Liver (tissue), 9 donors: Measurements from ENCODE around the gene B2M. TPM values are rescaled to one million over a fixed set of nuclear protein-coding genes. Genes with fewer than 3 reads are reported as not detected.
A peak's percentile ranks its signal among the peaks of the same experiment; 100 is the strongest.
"Not testable (repeated sequence)": the region's sequence is repeated elsewhere in the genome, so short reads cannot be mapped to it uniquely, and the experiment has no call there.

Experiments used
- DNase-seq: peaks from one replicate; pipeline ENCODE4 v3.0.0-alpha.2; 2017; ENCODE audit warnings: low spot score
- H3K27ac ChIP-seq, 2 donors: one replicate each; pipeline ENCODE4 v1.7.0; 2013; ENCODE audit warnings: inconsistent platforms in 2 of 2, low read length in 2 of 2, control low read depth in 1 of 2, low read depth in 1 of 2, mild to moderate bottlenecking in 1 of 2
- H3K27me3 ChIP-seq, 4 donors: one replicate each; pipeline versions ENCODE4 v1.6.1 to v1.7.0; 2013; ENCODE audit warnings: low read length in 3 of 4, inconsistent platforms in 1 of 4, mild to moderate bottlenecking in 1 of 4, moderate library complexity in 1 of 4; ENCODE audit not compliant: control insufficient read depth in 4 of 4, insufficient read depth in 4 of 4
- H3K36me3 ChIP-seq, 4 donors: one replicate each; pipeline versions ENCODE4 v1.6.1 to v1.7.0; 2013; ENCODE audit warnings: low read length in 3 of 4, mild to moderate bottlenecking in 3 of 4, low read depth in 1 of 4, moderate library complexity in 1 of 4; ENCODE audit not compliant: control insufficient read depth in 4 of 4, insufficient read depth in 3 of 4
- H3K4me1 ChIP-seq, 4 donors: one replicate each; pipeline versions ENCODE4 v1.6.1 to v1.7.0; 2013; ENCODE audit warnings: low read length in 3 of 4, mild to moderate bottlenecking in 3 of 4, moderate library complexity in 1 of 4; ENCODE audit not compliant: control insufficient read depth in 4 of 4, insufficient read depth in 4 of 4
- H3K4me3 ChIP-seq, 3 donors: one replicate each; pipeline versions ENCODE4 v1.6.1 to v1.7.0; 2013; ENCODE audit warnings: low read length in 3 of 3, control low read depth in 1 of 3, low read depth in 1 of 3, mild to moderate bottlenecking in 1 of 3
- H3K9ac ChIP-seq, 2 donors: one replicate each; pipeline ENCODE4 v1.7.0; 2013; ENCODE audit warnings: low read length in 2 of 2, mild to moderate bottlenecking in 2 of 2, moderate library complexity in 2 of 2, control low read depth in 1 of 2, low read depth in 1 of 2
- H3K9me3 ChIP-seq, 4 donors: one replicate each; pipeline versions ENCODE4 v1.6.1 to v1.7.0; 2013; ENCODE audit warnings: low read length in 3 of 4; ENCODE audit not compliant: control insufficient read depth in 4 of 4
- CTCF ChIP-seq: fragments of 150-350 bp; IDR thresholded peaks from 2 replicates; pipeline ENCODE4 v1.5.1; 2017; ENCODE audit warnings: improper control_type of control experiment, low read depth, low read length; ENCODE audit not compliant: missing input control
- FOXA1 ChIP-seq: IDR thresholded peaks from 2 replicates; pipeline ENCODE4 v1.6.1; 2016; ENCODE audit warnings: antibody characterized with exemption
- FOXA2 ChIP-seq: IDR thresholded peaks from 2 replicates; pipeline ENCODE4 v1.6.1; 2016; ENCODE audit warnings: antibody characterized with exemption
- GABPA ChIP-seq, 2 donors: IDR thresholded peaks in 1 of 2; conservative IDR thresholded peaks in 1 of 2; 2 replicates each; pipeline ENCODE4 v1.6.1; 2016; ENCODE audit warnings: antibody characterized with exemption in 2 of 2, mild to moderate bottlenecking in 1 of 2, moderate library complexity in 1 of 2
- HNF4A ChIP-seq, 2 donors: conservative IDR thresholded peaks; 2 replicates each; pipeline ENCODE4 v1.6.1; 2016; ENCODE audit warnings: antibody characterized with exemption in 2 of 2, mild to moderate bottlenecking in 2 of 2
- HNF4G ChIP-seq: IDR thresholded peaks from 2 replicates; pipeline ENCODE4 v1.6.1; 2016; ENCODE audit warnings: antibody characterized with exemption
- JUND ChIP-seq, 2 donors: IDR thresholded peaks; 2 replicates each; pipeline ENCODE4 v1.6.1; 2016; ENCODE audit warnings: antibody characterized with exemption in 2 of 2
- MAX ChIP-seq: IDR thresholded peaks from 2 replicates; pipeline ENCODE4 v1.6.1; 2016; ENCODE audit warnings: antibody characterized with exemption
- NR2F2 ChIP-seq: IDR thresholded peaks from 2 replicates; pipeline ENCODE4 v1.6.1; 2016; ENCODE audit warnings: antibody characterized with exemption
- REST ChIP-seq: IDR thresholded peaks from 2 replicates; pipeline ENCODE4 v1.6.1; 2016; ENCODE audit warnings: antibody characterized with exemption, mild to moderate bottlenecking
- RXRA ChIP-seq, 2 donors: IDR thresholded peaks; 2 replicates each; pipeline ENCODE4 v1.6.1; 2017 to 2018; ENCODE audit warnings: antibody characterized with exemption in 2 of 2, mild to moderate bottlenecking in 1 of 2
- SP1 ChIP-seq: IDR thresholded peaks from 2 replicates; pipeline ENCODE4 v1.6.1; 2018; ENCODE audit warnings: antibody characterized with exemption, mild to moderate bottlenecking
- TAF1 ChIP-seq: conservative IDR thresholded peaks from 2 replicates; pipeline ENCODE4 v1.6.1; 2016; ENCODE audit warnings: antibody characterized with exemption, mild to moderate bottlenecking
- YY1 ChIP-seq: IDR thresholded peaks from 2 replicates; pipeline ENCODE4 v1.6.1; 2016; ENCODE audit warnings: antibody characterized with exemption, mild to moderate bottlenecking
- ZBTB33 ChIP-seq: IDR thresholded peaks from 2 replicates; pipeline ENCODE4 v1.6.1; 2016; ENCODE audit warnings: antibody characterized with exemption
- WGBS: extraction: QIAGEN DNeasy Blood & Tissue Kit; methylation state at CpG from one replicate; pipeline ENCODE4 v1.1.7; 2013; 5-methylcytosine and 5-hydroxymethylcytosine counted together
- polyA plus RNA-seq, 2 donors: library from polyadenylated mRNA; stranded (reverse) in 1 of 2; unstranded in 1 of 2; fragments of 200-250 nt in 1 of 2; fragments of >200 nt in 1 of 2; fragmentation: Nextera tagmentation in 1 of 2; extraction: Ambion mirVana in 1 of 2; gene quantifications; one replicate each; pipeline versions ENCODE4 v1.2.1 to v1.2.3, GENCODE V29; 2013 to 2015
- total RNA-seq, 2 donors: library from RNA; depleted of rRNA; stranded (reverse); fragments of >200 nt; gene quantifications; one replicate each; pipeline ENCODE4 v1.2.3, GENCODE V29; 2014
- donor health status: healthy.
- donor health status: healthy.
- donor health status: healthy.
- donor health status: healthy.
- donor health status: healthy.

The B2M gene
- total and polyA plus RNA-seq, 4 donors, result 1,388 to 3,787 (median 2,950) TPM

GRCh38 chr15:44718927-44719292, 7.6 kb downstream of the B2M start:
- no peak for DNase-seq
- H3K4me3 ChIP-seq, result no peak overlapping the region
- no peaks in the 10 kb centered on the region for H3K27me3 ChIP-seq
- 92% methylated on average over 8 of the region's 8 CpGs for WGBS
- H3K9ac ChIP-seq, result no peak overlapping the region
- H3K4me1 ChIP-seq, result peaks cover 1 to 11% (median 4%) of the 10 kb centered on the region in 4 donors
- no peaks in the 10 kb centered on the region for H3K9me3 ChIP-seq
- peaks cover 11 to 43% (median 40%) of the 10 kb centered on the region in 4 donors for H3K36me3 ChIP-seq
- TF ChIP-seq MAX (no peak), RXRA (IDR thresholded peaks at IDR 0.05) (no peak), FOXA2 (no peak), CTCF (no peak), GABPA (IDR thresholded peaks at IDR 0.05 in 1 of 2, conservative IDR thresholded peaks at IDR 0.05 in 1 of 2) (no peak), TAF1 (no peak), YY1 (no peak)
- H3K27ac ChIP-seq, result no peak overlapping the region

- TF ChIP-seq REST, result no peak
- no peak for TF ChIP-seq RXRA (IDR thresholded peaks at IDR 0.05)
- no peak for TF ChIP-seq SP1
- TF ChIP-seq CTCF, result no peak
- no peak for TF ChIP-seq JUND (IDR thresholded peaks at IDR 0.05)
- no peak for TF ChIP-seq ZBTB33
- TF ChIP-seq HNF4G, result no peak
- TF ChIP-seq TAF1, result no peak
- TF ChIP-seq FOXA2, result no peak
- no peak for TF ChIP-seq NR2F2
- TF ChIP-seq YY1, result no peak
- TF ChIP-seq GABPA (IDR thresholded peaks at IDR 0.05 in 1 of 2, conservative IDR thresholded peaks at IDR 0.05 in 1 of 2), result no peak
- TF ChIP-seq FOXA1, result no peak
- no peak for TF ChIP-seq HNF4A (conservative IDR thresholded peaks at IDR 0.05)
- Histone ChIP-seq H3K4me3 (no peak overlapping the region), H3K27ac (peak overlapping the region in 1 of 2 donors; percentile 11), H3K27me3 (no peaks in the 10 kb centered on the region), H3K4me1 (peaks cover 0 to 11% (median 3%) of the 10 kb centered on the region in 4 donors), H3K36me3 (peaks cover 11 to 43% (median 40%) of the 10 kb centered on the region in 4 donors), H3K9me3 (no peaks in the 10 kb centered on the region), H3K9ac (no peak overlapping the region)
- WGBS, result 74% methylated on average over 4 of the region's 4 CpGs
- no peak for DNase-seq
Measured at GRCh38 chr15:44719293-44719999, 8.1 kb downstream of the B2M start.

- WGBS, result 83% methylated on average over 8 of the region's 8 CpGs
- not testable (repeated sequence) for H3K4me3 ChIP-seq, DNase-seq, H3K4me1 ChIP-seq, H3K27ac ChIP-seq, H3K9me3 ChIP-seq, H3K27me3 ChIP-seq, H3K9ac ChIP-seq
- peaks cover 11 to 42% (median 40%) of the 10 kb centered on the region in 4 donors for H3K36me3 ChIP-seq
Measured at GRCh38 chr15:44720000-44720435, 8.7 kb downstream of the B2M start.
